Neuron (in vitro differentiated cells): ENCODE results near the gene ABT1.

Experiments
- H2AFZ ChIP-seq: one replicate; pipeline ENCODE4 v1.6.1; 2013; ENCODE audit warnings: low read depth, mild to moderate bottlenecking, inconsistent platforms, low read length, moderate library complexity
- H3K27me3 ChIP-seq: one replicate; pipeline ENCODE4 v1.6.1; 2013; ENCODE audit warnings: low read length; ENCODE audit not compliant: insufficient read depth
- H3K36me3 ChIP-seq: one replicate; pipeline ENCODE4 v1.6.1; 2013; ENCODE audit warnings: low read length; ENCODE audit not compliant: insufficient read depth
- H3K4me1 ChIP-seq: one replicate; pipeline ENCODE4 v1.6.1; 2013; ENCODE audit warnings: low read length; ENCODE audit not compliant: insufficient read depth
- H3K4me3 ChIP-seq: 2 replicates; pipeline ENCODE4 v1.5.1; 2013; ENCODE audit warnings: mild to moderate bottlenecking, low read length, moderate library complexity
- H3K9me3 ChIP-seq: one replicate; pipeline ENCODE4 v1.6.1; 2013; ENCODE audit warnings: low read length

The ABT1 gene

GRCh38 chr6:26581164-26581915 is 15.4 kb upstream of the ABT1 start:
- no peak overlapping the region for H2AFZ ChIP-seq
- no peaks in the 10 kb centered on the region for H3K36me3 ChIP-seq
- H3K27me3 ChIP-seq: peaks cover 13% of the 10 kb centered on the region
- peaks cover 5% of the 10 kb centered on the region for H3K9me3 ChIP-seq
- H3K4me3 ChIP-seq: no peak overlapping the region
- no peaks in the 10 kb centered on the region for H3K4me1 ChIP-seq

- Histone ChIP-seq H3K4me1 (no peaks in the 10 kb centered on the region), H2AFZ (no peak overlapping the region), H3K9me3 (no peaks in the 10 kb centered on the region), H3K27me3 (peaks cover 10% of the 10 kb centered on the region), H3K4me3 (no peak overlapping the region), H3K36me3 (no peaks in the 10 kb centered on the region)
Measured at GRCh38 chr6:26588965-26589364, 7.8 kb upstream of the ABT1 start.

- no peaks in the 10 kb centered on the region for H3K9me3 ChIP-seq
- no peaks in the 10 kb centered on the region for H3K36me3 ChIP-seq
- H2AFZ ChIP-seq: no peak overlapping the region
- peaks cover 8% of the 10 kb centered on the region for H3K4me1 ChIP-seq
- H3K27me3 ChIP-seq: peaks cover 14% of the 10 kb centered on the region
- H3K4me3 ChIP-seq: no peak overlapping the region
Measured at GRCh38 chr6:26592649-26593048, 4.1 kb upstream of the ABT1 start.

GRCh38 chr6:26593278-26594130 is 3.2 kb upstream of the ABT1 start:
- Histone ChIP-seq H3K4me3 (no peak overlapping the region), H2AFZ (no peak overlapping the region), H3K36me3 (peaks cover 6% of the 10 kb centered on the region), H3K27me3 (peaks cover 14% of the 10 kb centered on the region), H3K9me3 (no peaks in the 10 kb centered on the region), H3K4me1 (peaks cover 15% of the 10 kb centered on the region)

- H3K27me3 ChIP-seq: peaks cover 14% of the 10 kb centered on the region
- no peak overlapping the region for H3K4me3 ChIP-seq
- no peaks in the 10 kb centered on the region for H3K9me3 ChIP-seq
- H3K4me1 ChIP-seq: peaks cover 15% of the 10 kb centered on the region
- H2AFZ ChIP-seq: no peak overlapping the region
- peaks cover 12% of the 10 kb centered on the region for H3K36me3 ChIP-seq
Measured at GRCh38 chr6:26594131-26594498, 2.6 kb upstream of the ABT1 start.

GRCh38 chr6:26594730-26595632 is 1.8 kb upstream of the ABT1 start:
- peaks cover 15% of the 10 kb centered on the region for H3K4me1 ChIP-seq
- peak overlapping the region; percentile 75 for H3K4me3 ChIP-seq
- peaks cover 20% of the 10 kb centered on the region for H3K36me3 ChIP-seq
- H3K27me3 ChIP-seq: peaks cover 14% of the 10 kb centered on the region
- no peaks in the 10 kb centered on the region for H3K9me3 ChIP-seq
- H2AFZ ChIP-seq: no peak overlapping the region

- H3K4me3 ChIP-seq: peak overlapping the region; percentile 75
Measured at GRCh38 chr6:26595669-26596269, 984 bp upstream of the ABT1 start.

GRCh38 chr6:26597389-26597766 is 625 bp downstream of the ABT1 start:
- H3K4me1 ChIP-seq: peaks cover 15% of the 10 kb centered on the region
- H3K9me3 ChIP-seq: no peaks in the 10 kb centered on the region
- H3K36me3 ChIP-seq: peaks cover 21% of the 10 kb centered on the region
- H3K27me3 ChIP-seq: peaks cover 12% of the 10 kb centered on the region
- peak overlapping the region; percentile 75 for H3K4me3 ChIP-seq
- no peak overlapping the region for H2AFZ ChIP-seq

More at GRCh38 chr6:26595669-26596269, 984 bp upstream of the ABT1 start:
- Histone ChIP-seq H3K36me3 (peaks cover 21% of the 10 kb centered on the region), H3K9me3 (no peaks in the 10 kb centered on the region), H2AFZ (no peak overlapping the region), H3K4me1 (peaks cover 15% of the 10 kb centered on the region), H3K27me3 (peaks cover 14% of the 10 kb centered on the region)

- Histone ChIP-seq H2AFZ (no peak overlapping the region), H3K9me3 (no peaks in the 10 kb centered on the region), H3K4me3 (peak overlapping the region; percentile 75), H3K36me3 (peaks cover 21% of the 10 kb centered on the region), H3K4me1 (peaks cover 15% of the 10 kb centered on the region), H3K27me3 (peaks cover 12% of the 10 kb centered on the region)
Measured at GRCh38 chr6:26597821-26598220, 1.1 kb downstream of the ABT1 start.

- peaks cover 15% of the 10 kb centered on the region for H3K4me1 ChIP-seq
- peaks cover 10% of the 10 kb centered on the region for H3K27me3 ChIP-seq
- peak overlapping the region; percentile 75 for H3K4me3 ChIP-seq
- H2AFZ ChIP-seq: no peak overlapping the region
- H3K9me3 ChIP-seq: no peaks in the 10 kb centered on the region
- peaks cover 21% of the 10 kb centered on the region for H3K36me3 ChIP-seq
Measured at GRCh38 chr6:26598267-26598666, 1.5 kb downstream of the ABT1 start.

GRCh38 chr6:26599134-26599533 is 2.4 kb downstream of the ABT1 start:
- peaks cover 3% of the 10 kb centered on the region for H3K27me3 ChIP-seq
- H3K36me3 ChIP-seq: peaks cover 21% of the 10 kb centered on the region
- peaks cover 15% of the 10 kb centered on the region for H3K4me1 ChIP-seq
- no peak overlapping the region for H2AFZ ChIP-seq
- no peaks in the 10 kb centered on the region for H3K9me3 ChIP-seq
- no peak overlapping the region for H3K4me3 ChIP-seq

GRCh38 chr6:26599591-26599990 is 2.8 kb downstream of the ABT1 start:
- no peaks in the 10 kb centered on the region for H3K27me3 ChIP-seq
- peaks cover 21% of the 10 kb centered on the region for H3K36me3 ChIP-seq
- peaks cover 15% of the 10 kb centered on the region for H3K4me1 ChIP-seq
- H3K9me3 ChIP-seq: no peaks in the 10 kb centered on the region
- no peak overlapping the region for H2AFZ ChIP-seq
- H3K4me3 ChIP-seq: no peak overlapping the region
